GM12801 (cell line): ENCODE data around the gene DGKI.

Experiments used
- CTCF ChIP-seq: IDR thresholded peaks from one replicate; pipeline ENCODE4 v1.5.1; 2011; ENCODE audit warnings: control low read depth; ENCODE audit not compliant: insufficient read length; ENCODE audit errors: extremely low read depth

The DGKI gene

GRCh38 chr7:137791930-137792329, 54.8 kb downstream of the DGKI start:
- TF ChIP-seq CTCF: no peak

GRCh38 chr7:137790828-137791227, 55.9 kb downstream of the DGKI start:
- TF ChIP-seq CTCF: no peak

GRCh38 chr7:137789215-137789882, 57.4 kb downstream of the DGKI start:
- no peak for TF ChIP-seq CTCF

GRCh38 chr7:137787301-137787976, 59.3 kb downstream of the DGKI start:
- no peak for TF ChIP-seq CTCF

- no peak for TF ChIP-seq CTCF
These were observed 68.3 kb downstream of the DGKI start for GRCh38 chr7:137778511-137778910.

GRCh38 chr7:137774793-137775201, 72.0 kb downstream of the DGKI start:
- TF ChIP-seq CTCF: no peak

- TF ChIP-seq CTCF: no peak
These were observed 74.0 kb downstream of the DGKI start for GRCh38 chr7:137772748-137773147.
